WERI-Rb-1 (cell line): Measurements from ENCODE around the gene RALA.

ENCODE experiments used
- DNase-seq: peaks from one replicate; pipeline ENCODE4 v3.0.0-alpha.2; 2020
- H3K27ac ChIP-seq: fragments of 250-450 bp; sonication (Bioruptor Pico); 2 replicates; pipeline ENCODE4 v1.5.1; 2020; ENCODE audit warnings: mild to moderate bottlenecking, moderate library complexity
- H3K27me3 ChIP-seq: fragments of 250-450 bp; sonication (Bioruptor Pico); 2 replicates; pipeline ENCODE4 v1.5.1; 2021; ENCODE audit warnings: mild to moderate bottlenecking, low read depth, moderate library complexity; ENCODE audit not compliant: insufficient read depth, severe bottlenecking
- H3K36me3 ChIP-seq: fragments of 250-450 bp; sonication (Bioruptor Pico); 2 replicates; pipeline ENCODE4 v1.5.1; 2020; ENCODE audit warnings: mild to moderate bottlenecking, moderate library complexity
- H3K4me3 ChIP-seq: 2 replicates; pipeline ENCODE4 v1.5.1; 2011; ENCODE audit warnings: low read depth, mild to moderate bottlenecking, control low read depth, low read length
- H3K9me3 ChIP-seq: fragments of 250-450 bp; sonication (Bioruptor Pico); 2 replicates; pipeline ENCODE4 v1.5.1; 2021; ENCODE audit warnings: mild to moderate bottlenecking, moderate library complexity; ENCODE audit not compliant: severe bottlenecking
- TF ChIP-seq, protein P1 (sequence below): IDR thresholded peaks from 2 replicates; pipeline ENCODE4 v1.5.1; 2011; ENCODE audit warnings: low read depth, mild to moderate bottlenecking, control low read depth, inconsistent platforms, low read length

RALA gene

DNA sequence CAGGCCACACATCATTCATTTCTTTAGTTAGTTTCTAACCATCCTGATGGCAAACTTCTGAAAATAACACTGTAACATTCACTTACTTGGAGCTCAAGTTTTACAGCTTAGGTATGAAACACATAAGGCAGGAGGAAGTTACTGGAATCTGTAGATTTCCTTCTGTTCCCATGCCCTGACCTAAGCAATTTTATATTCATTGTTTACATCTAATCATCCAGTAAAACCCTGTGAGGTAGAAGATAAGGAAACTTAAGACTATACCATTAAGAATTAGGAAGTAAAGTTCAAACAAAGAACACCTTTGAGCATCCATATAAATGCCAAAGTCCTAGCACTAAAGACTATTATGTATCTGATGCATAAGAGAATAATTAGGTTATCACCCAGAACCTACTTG lies 19.5 kb downstream of the RALA start:
- TF ChIP-seq, protein P1, sequence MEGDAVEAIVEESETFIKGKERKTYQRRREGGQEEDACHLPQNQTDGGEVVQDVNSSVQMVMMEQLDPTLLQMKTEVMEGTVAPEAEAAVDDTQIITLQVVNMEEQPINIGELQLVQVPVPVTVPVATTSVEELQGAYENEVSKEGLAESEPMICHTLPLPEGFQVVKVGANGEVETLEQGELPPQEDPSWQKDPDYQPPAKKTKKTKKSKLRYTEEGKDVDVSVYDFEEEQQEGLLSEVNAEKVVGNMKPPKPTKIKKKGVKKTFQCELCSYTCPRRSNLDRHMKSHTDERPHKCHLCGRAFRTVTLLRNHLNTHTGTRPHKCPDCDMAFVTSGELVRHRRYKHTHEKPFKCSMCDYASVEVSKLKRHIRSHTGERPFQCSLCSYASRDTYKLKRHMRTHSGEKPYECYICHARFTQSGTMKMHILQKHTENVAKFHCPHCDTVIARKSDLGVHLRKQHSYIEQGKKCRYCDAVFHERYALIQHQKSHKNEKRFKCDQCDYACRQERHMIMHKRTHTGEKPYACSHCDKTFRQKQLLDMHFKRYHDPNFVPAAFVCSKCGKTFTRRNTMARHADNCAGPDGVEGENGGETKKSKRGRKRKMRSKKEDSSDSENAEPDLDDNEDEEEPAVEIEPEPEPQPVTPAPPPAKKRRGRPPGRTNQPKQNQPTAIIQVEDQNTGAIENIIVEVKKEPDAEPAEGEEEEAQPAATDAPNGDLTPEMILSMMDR: no peak
- H3K36me3 ChIP-seq: peaks cover 6% of the 10 kb centered on the region; the same call in 1 of the 2 replicates
- H3K27me3 ChIP-seq: no peaks in the 10 kb centered on the region
- H3K27ac ChIP-seq: no peak overlapping the region
- H3K4me3 ChIP-seq: no peak overlapping the region
- no peaks in the 10 kb centered on the region for H3K9me3 ChIP-seq
- DNase-seq: no peak

DNA sequence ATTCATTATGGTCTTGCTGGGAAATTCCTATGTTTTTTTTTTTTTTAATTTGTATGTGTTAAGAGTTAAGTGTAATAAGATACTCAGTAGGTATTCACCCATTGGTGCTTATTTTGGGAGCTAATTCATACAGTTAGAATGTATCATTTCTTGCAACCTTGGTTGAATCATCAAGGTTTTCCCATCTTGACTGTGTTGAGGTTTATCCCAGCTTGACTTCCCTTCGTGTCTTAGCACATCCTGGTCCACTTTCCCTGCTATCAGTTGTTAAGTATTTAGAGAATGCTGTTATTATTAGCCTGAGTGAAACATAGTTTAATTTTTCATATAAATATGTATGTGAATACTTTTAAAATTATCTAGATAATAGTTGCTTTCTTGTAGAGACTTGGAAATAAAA lies 20.8 kb downstream of the RALA start:
- H3K9me3 ChIP-seq: no peaks in the 10 kb centered on the region

DNA sequence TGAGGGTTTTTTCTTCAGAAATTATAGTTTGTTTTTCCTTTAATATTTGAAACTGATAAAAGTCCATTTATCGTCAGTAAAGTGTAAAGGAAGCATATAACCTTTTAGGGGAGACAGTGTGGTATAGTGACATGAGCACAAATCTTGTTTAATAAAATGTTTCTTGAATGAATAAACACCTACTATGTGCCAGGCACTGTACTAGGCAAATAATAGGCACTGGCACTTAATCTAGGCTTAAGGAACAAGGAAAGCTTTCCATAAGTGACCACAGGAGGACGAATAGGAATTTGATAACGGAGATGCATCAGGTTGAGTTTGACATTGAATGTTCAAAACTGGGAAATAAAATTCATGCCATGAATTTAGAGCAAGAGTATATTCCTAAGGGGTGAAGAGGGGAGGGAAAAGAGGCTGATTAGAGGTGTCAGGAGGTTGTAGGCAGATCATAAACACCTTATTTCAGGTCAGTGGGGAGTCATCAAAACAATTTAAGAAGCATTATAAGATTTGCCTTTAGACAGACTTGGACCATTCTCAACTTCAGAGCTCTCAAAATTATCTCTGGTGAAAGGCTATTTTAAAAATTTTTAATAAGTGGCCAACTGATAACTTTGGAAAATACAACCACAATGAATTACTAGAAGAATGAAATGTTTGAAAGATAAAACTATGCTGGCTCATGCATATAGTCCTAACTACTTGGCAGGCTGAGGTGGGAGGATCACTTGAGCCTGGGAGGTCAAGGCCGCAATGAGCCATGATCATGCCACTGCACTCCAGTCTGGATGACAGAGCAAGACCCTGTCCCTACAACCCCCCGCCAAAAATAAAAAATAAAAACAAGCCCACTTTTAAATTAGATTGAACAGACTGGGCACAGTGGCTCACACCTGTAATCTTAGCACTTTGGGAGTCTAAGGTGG lies 22.4 kb downstream of the RALA start:
- no peak for DNase-seq
- no peaks in the 10 kb centered on the region for H3K27me3 ChIP-seq
- TF ChIP-seq, protein P1: no peak
- H3K9me3 ChIP-seq: no peaks in the 10 kb centered on the region
- H3K36me3 ChIP-seq: 0 out of 2 replicates have a peak, but pooled peaks cover 2% of the 10 kb centered on the region
- H3K4me3 ChIP-seq: no peak overlapping the region
- H3K27ac ChIP-seq: no peak overlapping the region

More for the DNA sequence above, 20.8 kb downstream of the RALA start:
- peaks cover 6% of the 10 kb centered on the region; the same call in 1 of the 2 replicates for H3K36me3 ChIP-seq
- DNase-seq: no peak
- no peaks in the 10 kb centered on the region for H3K27me3 ChIP-seq
- H3K4me3 ChIP-seq: no peak overlapping the region
- no peak overlapping the region for H3K27ac ChIP-seq
- TF ChIP-seq, protein P1: no peak

DNA sequence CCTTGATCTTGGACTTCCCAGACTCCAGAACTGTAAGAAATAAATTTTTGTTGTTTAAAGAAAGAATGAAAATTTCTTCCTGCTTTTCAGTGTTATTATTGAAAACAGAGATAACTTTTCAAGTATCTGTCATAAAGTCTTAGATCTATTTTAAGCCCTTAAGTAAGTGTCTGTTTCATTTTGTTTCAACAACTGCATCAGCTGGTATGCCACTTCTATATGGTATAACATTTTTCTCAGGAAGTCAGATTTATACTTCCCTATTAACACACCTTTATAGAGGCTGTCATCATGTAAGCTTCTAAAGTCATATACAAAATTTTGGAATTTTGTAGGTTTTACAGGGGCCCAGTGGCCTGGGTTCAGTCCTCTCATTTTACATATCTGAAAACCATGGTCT lies 24.4 kb downstream of the RALA start:
- TF ChIP-seq, protein P1: no peak
- H3K27ac ChIP-seq: no peak overlapping the region
- 0 out of 2 replicates have a peak, but pooled peaks cover 2% of the 10 kb centered on the region for H3K36me3 ChIP-seq
- H3K4me3 ChIP-seq: no peak overlapping the region
- H3K27me3 ChIP-seq: no peaks in the 10 kb centered on the region
- H3K9me3 ChIP-seq: no peaks in the 10 kb centered on the region
- no peak for DNase-seq

DNA sequence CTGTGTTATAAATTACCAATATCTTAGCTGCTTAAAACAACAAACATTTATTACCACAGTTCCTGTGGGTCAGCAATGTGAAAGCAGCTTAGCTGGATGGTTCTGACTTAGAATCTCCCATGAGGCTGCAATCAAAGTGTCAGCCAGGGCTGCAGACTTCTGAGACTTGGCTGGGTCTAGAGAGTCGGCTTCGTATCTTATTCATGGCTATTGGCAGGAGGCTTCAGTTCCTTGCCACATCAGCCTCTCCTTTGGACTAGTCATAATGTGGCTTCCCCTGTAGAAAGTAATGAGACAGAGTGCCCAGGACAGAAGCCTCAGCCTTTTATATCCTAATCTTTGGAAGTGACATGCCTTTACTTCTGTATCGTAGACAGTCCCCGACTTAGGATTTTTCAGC lies 27.3 kb downstream of the RALA start:
- DNase-seq: no peak
- Histone ChIP-seq H3K36me3 (peaks cover 2% of the 10 kb centered on the region; the same call in 1 of the 2 replicates), H3K4me3 (no peak overlapping the region), H3K27me3 (no peaks in the 10 kb centered on the region), H3K9me3 (no peaks in the 10 kb centered on the region), H3K27ac (no peak overlapping the region)
- TF ChIP-seq, protein P1: no peak
